ENCODE measurements around the gene CTIF.
A peak's percentile ranks its signal among the peaks of the same experiment; 100 is the strongest.

The CTIF gene

DNA sequence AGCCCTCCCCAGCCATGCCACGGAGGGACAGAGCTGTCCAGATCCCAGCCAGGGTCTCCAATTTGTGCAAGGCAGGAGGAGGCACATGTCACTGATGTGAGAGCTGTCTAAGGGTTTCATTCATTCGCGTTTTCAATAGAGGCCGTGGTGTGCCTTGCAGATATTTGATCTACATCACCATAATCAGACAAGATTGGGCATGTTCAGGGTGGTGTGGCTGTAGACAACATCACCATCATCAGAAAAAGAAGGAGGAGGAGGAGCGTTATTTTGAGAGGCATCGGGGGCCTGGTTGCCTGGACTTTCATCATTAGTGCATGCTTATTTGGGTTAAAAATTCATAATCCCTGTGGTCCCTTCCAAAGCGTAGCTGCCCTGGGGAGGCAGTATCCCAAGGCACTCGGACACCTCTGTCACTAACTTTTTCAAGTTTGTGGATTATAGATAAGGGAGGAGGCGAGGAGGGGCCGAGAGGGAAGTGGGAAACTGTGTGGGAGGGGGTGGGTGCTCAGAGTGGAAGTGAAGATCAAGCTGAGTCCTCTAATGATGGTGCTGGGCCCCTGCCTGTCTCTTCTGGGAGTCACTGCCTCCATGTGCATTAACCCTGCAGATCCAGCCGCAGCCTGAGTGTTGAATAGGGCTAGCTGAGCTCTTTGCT is 194.1 kb downstream of the CTIF start:
- H3K4me3 ChIP-seq (ENCODE audit: low read length), result no peak overlapping the region
- DNase-seq (ENCODE audit: low read depth), result peak; percentile 77
- TF ChIP-seq, protein P1, sequence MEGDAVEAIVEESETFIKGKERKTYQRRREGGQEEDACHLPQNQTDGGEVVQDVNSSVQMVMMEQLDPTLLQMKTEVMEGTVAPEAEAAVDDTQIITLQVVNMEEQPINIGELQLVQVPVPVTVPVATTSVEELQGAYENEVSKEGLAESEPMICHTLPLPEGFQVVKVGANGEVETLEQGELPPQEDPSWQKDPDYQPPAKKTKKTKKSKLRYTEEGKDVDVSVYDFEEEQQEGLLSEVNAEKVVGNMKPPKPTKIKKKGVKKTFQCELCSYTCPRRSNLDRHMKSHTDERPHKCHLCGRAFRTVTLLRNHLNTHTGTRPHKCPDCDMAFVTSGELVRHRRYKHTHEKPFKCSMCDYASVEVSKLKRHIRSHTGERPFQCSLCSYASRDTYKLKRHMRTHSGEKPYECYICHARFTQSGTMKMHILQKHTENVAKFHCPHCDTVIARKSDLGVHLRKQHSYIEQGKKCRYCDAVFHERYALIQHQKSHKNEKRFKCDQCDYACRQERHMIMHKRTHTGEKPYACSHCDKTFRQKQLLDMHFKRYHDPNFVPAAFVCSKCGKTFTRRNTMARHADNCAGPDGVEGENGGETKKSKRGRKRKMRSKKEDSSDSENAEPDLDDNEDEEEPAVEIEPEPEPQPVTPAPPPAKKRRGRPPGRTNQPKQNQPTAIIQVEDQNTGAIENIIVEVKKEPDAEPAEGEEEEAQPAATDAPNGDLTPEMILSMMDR (IDR thresholded peaks at IDR 0.05; ENCODE audit: insufficient read depth, low read depth, low read length, missing control alignments), result no peak

DNA sequence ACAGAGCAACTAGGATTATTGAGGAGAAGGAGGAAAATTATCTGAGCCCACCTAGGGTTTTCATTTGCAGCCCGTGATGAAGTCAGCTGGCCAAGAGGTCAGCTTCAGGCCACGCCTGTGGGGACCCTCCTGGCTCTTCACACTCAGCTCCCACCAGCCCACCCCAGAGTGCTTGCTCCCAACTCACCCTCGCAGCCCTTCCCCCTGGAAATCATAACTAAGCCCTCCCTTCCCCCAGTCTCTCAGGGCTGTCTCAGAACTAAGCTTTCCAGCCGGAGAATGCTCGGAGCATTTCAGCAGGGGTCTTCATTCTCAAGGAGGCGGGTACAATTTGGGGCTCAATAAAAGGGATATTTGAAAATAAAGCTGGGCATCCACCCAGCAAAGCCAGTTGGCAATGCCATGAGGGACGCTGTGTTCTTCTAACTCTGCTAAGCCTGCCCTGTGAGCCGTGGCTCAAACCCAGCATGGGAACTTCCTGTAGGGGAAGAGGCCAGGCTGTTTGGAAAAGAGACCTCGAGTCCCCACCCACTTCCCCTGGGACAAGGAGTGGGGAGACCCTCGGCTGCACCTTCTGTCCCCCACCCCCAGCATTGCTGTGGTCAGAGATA is 194.9 kb downstream of the CTIF start:
- TF ChIP-seq, protein P1 (IDR thresholded peaks at IDR 0.05; ENCODE audit: insufficient read depth, low read depth, low read length, missing control alignments), result no peak
- H3K4me3 ChIP-seq (ENCODE audit: low read length), result no peak overlapping the region
- DNase-seq (ENCODE audit: low read depth), result no peak

DNA sequence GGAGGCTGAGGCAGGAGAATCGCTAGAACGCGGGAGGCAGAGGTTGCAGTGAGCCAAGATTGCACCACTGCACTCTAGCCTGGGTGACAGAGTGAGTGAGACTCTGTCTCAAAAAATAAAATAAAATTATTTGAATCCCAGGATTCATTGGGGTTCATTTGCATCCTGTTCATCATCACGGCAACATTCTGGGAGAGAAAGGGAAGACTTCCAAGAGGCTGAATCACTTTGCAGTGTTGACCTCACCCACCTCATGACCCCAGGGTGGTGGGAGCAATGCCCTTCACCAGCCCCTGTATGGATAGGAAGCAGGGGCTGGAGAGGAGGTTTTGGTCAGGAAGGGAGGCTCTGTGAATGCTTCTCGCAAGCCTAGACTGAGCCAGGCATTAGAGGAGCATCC is 195.6 kb downstream of the CTIF start:
- H3K4me3 ChIP-seq (ENCODE audit: low read length), result no peak overlapping the region
- TF ChIP-seq, protein P1 (IDR thresholded peaks at IDR 0.05; ENCODE audit: insufficient read depth, low read depth, low read length, missing control alignments), result no peak
- no peak for DNase-seq (ENCODE audit: low read depth)

DNA sequence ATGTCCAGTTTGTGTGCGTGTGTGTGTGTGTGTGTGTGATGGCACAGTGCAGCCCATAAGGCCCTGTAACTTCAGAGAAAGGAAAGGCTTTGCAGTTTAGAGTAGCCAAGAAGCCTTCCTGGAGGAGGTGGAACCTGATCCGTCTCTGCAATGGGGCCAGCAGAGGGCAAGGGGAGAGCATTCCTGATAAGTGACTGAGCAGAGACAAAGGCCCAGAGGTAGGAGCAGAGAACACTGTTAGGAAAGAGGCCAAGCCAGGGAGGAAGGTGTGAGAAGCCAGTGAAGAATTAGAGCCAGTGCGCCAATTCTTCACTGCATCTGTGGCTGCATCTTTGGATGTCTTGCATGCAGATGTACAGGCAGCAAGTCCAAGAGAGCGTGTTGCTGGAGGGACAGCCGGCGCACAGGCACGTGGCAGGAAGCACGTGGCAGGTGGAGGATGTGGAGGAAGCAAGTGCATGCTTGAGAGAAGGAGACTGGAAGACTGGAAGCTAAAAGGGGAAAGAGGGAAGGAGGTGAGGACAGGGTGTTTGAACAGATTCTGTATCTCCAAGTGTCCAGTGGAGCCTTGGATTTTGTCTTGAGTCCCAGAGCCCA is 196.3 kb downstream of the CTIF start:
- DNase-seq (ENCODE audit: low read depth), result peak; percentile 51
- H3K4me3 ChIP-seq (ENCODE audit: low read length), result no peak overlapping the region
- TF ChIP-seq, protein P1 (IDR thresholded peaks at IDR 0.05; ENCODE audit: insufficient read depth, low read depth, low read length, missing control alignments), result no peak

DNA sequence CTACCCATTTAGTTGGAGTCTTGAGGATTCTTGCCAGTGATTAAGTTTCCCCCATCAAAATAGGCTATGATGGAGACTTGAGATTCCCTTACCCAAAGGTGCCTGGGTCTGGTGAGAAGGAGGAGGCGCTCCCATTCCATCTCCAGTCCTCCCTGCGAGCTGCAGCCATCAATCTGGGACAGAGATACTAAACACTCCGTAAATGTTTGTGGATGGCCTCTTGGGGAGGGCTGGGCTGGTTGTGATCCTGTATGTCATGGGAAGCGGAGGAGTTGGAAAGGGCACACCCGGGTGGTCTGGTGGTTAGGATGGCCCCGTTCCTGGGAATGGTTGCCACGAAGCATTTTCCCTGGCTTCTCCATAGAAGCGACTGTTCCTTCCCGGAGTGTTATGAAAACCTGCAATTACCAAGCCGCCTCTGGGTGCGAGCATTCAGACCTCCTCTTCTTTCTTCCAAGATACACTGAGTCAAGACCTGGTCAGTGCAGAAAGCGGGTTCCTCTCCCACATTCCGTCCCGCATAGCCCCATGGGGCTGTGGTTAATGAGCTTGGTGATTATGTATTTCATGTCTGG is 196.9 kb downstream of the CTIF start:
- no peak for DNase-seq (ENCODE audit: low read depth)
- TF ChIP-seq, protein P1 (IDR thresholded peaks at IDR 0.05; ENCODE audit: insufficient read depth, low read depth, low read length, missing control alignments), result no peak
- no peak overlapping the region for H3K4me3 ChIP-seq (ENCODE audit: low read length)

DNA sequence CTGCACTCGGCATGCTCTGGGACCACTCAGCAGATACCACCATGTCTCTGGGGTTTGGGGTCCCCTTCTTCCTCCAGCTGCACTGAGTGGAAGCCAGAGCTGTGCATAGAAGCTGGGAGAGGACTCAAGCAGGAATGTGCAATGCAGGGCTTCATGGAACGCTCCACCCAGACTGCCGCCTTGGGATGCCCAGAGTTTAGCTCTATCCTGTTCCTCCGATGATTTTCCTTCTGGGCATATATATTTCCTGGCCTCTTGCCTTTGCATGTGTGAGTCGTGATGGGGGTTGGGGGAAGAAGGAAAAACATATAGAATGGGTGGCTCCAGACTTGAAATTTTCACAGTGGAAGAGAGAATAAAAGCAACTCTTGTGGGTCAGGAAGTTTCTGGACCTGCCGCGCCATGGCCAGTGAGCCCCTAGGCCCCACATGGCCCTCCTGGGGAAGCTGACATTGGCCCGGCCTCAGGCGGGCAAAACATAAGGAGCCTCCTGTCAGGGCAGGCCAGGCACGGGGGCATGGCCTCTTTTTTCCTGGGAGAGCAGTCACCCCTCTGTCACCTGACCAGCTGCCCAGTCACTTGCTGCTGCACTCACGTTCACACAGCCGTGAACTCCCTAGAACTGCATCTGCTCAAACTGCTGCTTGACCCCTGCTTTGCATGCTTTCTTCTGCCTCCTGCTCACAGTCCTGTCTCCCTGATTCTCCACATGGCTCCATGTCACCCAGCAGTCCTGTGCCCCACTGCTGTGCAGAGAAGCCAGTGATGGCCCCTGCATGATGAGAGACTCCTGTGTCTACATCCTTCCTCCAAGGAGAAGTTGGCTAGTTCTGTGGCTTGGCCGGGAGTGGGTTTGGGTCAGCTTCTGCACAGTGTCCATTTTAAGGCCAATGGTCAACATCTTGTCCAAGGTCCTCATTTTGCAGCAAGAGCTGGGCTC is 197.8 kb downstream of the CTIF start:
- TF ChIP-seq, protein P1 (IDR thresholded peaks at IDR 0.05; ENCODE audit: insufficient read depth, low read depth, low read length, missing control alignments), result no peak
- peak; percentile 20 for DNase-seq (ENCODE audit: low read depth)
- H3K4me3 ChIP-seq (ENCODE audit: low read length), result no peak overlapping the region
